K562 (cell line): ENCODE results near the gene FAM187B. TPM values are rescaled to one million over a fixed set of nuclear protein-coding genes. Genes with fewer than 3 reads are reported as not detected.

Experiments used
- ATAC-seq: fragments of 200-7000 bp; cut with Tn5 transposase; 3 replicates; pipeline ENCODE4 v1.9.1; 2020; ENCODE audit warnings: moderate library complexity
- BruUV-seq: library from RNA; stranded (reverse); fragments of 400-500 nt; replicated peaks from 2 replicates; lab custom pipeline; 2021; lab: Mats Ljungman, UMichigan
- CTCF ChIA-PET: fragments of 300-600 bp; formaldehyde crosslinking; extraction: SDS; loops from one replicate; lab custom pipeline; 2021; ENCODE audit warnings: low intra/inter-chr PET ratio; lab: Yijun Ruan, JAX
- POLR2A ChIA-PET: fragments of 300-600, 350-650 bp; sonication (Branson Sonifier 250); formaldehyde crosslinking; extraction: SDS; loops from one replicate; lab custom pipeline; 2021; ENCODE audit warnings: antibody characterized with exemption, inconsistent platforms; lab: Yijun Ruan, JAX
- DNase-seq, 4 experiments: peaks; one replicate each; pipeline versions ENCODE4 v3.0.0 to v3.0.0-alpha.2; 2011 to 2018; ENCODE audit warnings: low spot score in 3 of 4, mixed read lengths in 3 of 4; ENCODE audit errors: extremely low read depth in 1 of 4
- FAIRE-seq: peaks from 2 replicates; lab custom pipeline; 2011; peaks lifted over from hg19 to GRCh38; lab: Jason Lieb, UNC
- H2AFZ ChIP-seq: 2 replicates; pipeline ENCODE4 v1.6.0; 2011; ENCODE audit warnings: low read depth, low read length, control low read depth, inconsistent platforms
- H3K27ac ChIP-seq: fragments of 200-600 bp; 3 replicates; pipeline ENCODE4 v1.8.0; 2011; ENCODE audit warnings: low read depth, mild to moderate bottlenecking, control low read depth, inconsistent platforms, low read length, moderate library complexity, mixed read lengths; ENCODE audit errors: extremely low read depth
- H3K27me3 ChIP-seq, 2 experiments: fragments of 300-600 bp in 1 of 2; 2 replicates in 1 of 2; 3 replicates in 1 of 2; pipeline versions ENCODE4 v1.6.0 to v1.8.0; 2011; ENCODE audit warnings: inconsistent platforms in 2 of 2, low read length in 2 of 2, mild to moderate bottlenecking in 1 of 2, mixed read lengths in 1 of 2, moderate library complexity in 1 of 2; ENCODE audit not compliant: control insufficient read depth in 2 of 2, insufficient read depth in 2 of 2
- H3K36me3 ChIP-seq: fragments of 300-600 bp; 3 replicates; pipeline ENCODE4 v1.8.0; 2011; ENCODE audit warnings: mild to moderate bottlenecking, low read length, inconsistent platforms; ENCODE audit not compliant: control insufficient read depth, insufficient read depth
- H3K4me1 ChIP-seq, 2 experiments: fragments of 200-600 bp in 1 of 2; replicated peaks in 1 of 2; 2 replicates in 1 of 2; 3 replicates in 1 of 2; pipeline versions ENCODE4 v1.5.1 to v1.8.0; 2011; ENCODE audit warnings: inconsistent platforms in 2 of 2, low read length in 2 of 2, mild to moderate bottlenecking in 1 of 2, mixed read lengths in 1 of 2, moderate library complexity in 1 of 2; ENCODE audit not compliant: control insufficient read depth in 2 of 2, insufficient read depth in 2 of 2
- H3K4me2 ChIP-seq: 2 replicates; pipeline ENCODE4 v1.6.1; 2011; ENCODE audit warnings: low read length, control low read depth, inconsistent platforms, mixed read lengths; ENCODE audit not compliant: insufficient read depth
- H3K4me3 ChIP-seq: fragments of 200-600 bp; sonication (generic), shearing (Covaris generic); 2 replicates; pipeline ENCODE4 v1.5.1; 2016; ENCODE audit warnings: control low read depth, inconsistent platforms
- H3K79me2 ChIP-seq: fragments of 200-600 bp; 3 replicates; pipeline ENCODE4 v1.8.0; 2011; ENCODE audit warnings: low read length, inconsistent platforms; ENCODE audit not compliant: control insufficient read depth, insufficient read depth
- H3K9ac ChIP-seq, 2 experiments: 2 replicates each; pipeline versions ENCODE4 v1.6.0 to v1.6.1; 2011; ENCODE audit warnings: low read depth in 2 of 2, low read length in 2 of 2, control low read depth in 1 of 2, inconsistent platforms in 1 of 2, mild to moderate bottlenecking in 1 of 2, mixed read lengths in 1 of 2; ENCODE audit not compliant: insufficient read depth in 1 of 2
- H3K9me1 ChIP-seq: one replicate; pipeline ENCODE4 v1.6.0; 2011; ENCODE audit warnings: inconsistent platforms, mild to moderate bottlenecking, low read length, moderate library complexity; ENCODE audit not compliant: control insufficient read depth, insufficient read depth
- H3K9me3 ChIP-seq: replicated peaks from 2 replicates; pipeline ENCODE4 v1.5.1; 2011; ENCODE audit warnings: low read depth, low read length, inconsistent platforms; ENCODE audit not compliant: control insufficient read depth, insufficient read depth
- H4K20me1 ChIP-seq: replicated peaks from 2 replicates; pipeline ENCODE4 v1.6.1; 2011; ENCODE audit warnings: low read length, inconsistent platforms, mixed read lengths; ENCODE audit not compliant: control insufficient read depth, insufficient read depth
- CEBPB ChIP-seq: fragments of 450-650 bp; IDR thresholded peaks from 2 replicates; pipeline ENCODE4 v1.6.1; 2016; ENCODE audit warnings: missing genetic modification characterization, missing compliant biosample characterization
- CHD4 ChIP-seq: fragments of 200-600 bp; sonication (generic); IDR thresholded peaks from 3 replicates; pipeline ENCODE4 v1.6.1; 2012; ENCODE audit warnings: low read depth, mild to moderate bottlenecking, mixed read lengths, low read length, inconsistent platforms; ENCODE audit not compliant: insufficient read depth, insufficient replicate concordance, poor library complexity, severe bottlenecking
- HLTF ChIP-seq: fragments of 450-650 bp; IDR thresholded peaks from 2 replicates; pipeline ENCODE4 v1.6.1; 2016
- MCM3 ChIP-seq: fragments of 450-650 bp; IDR thresholded peaks from 2 replicates; pipeline ENCODE4 v1.6.1; 2016
- MEIS2 ChIP-seq: fragments of 450-650 bp; IDR thresholded peaks from 2 replicates; pipeline ENCODE4 v1.6.1; 2014; ENCODE audit warnings: mild to moderate bottlenecking; ENCODE audit not compliant: partially characterized antibody
- NR2C2 ChIP-seq, 2 experiments: fragments of 200-800 bp in 1 of 2; sonication (Bioruptor generic) in 1 of 2; sonication (generic) in 1 of 2; formaldehyde crosslinking in 1 of 2; IDR thresholded peaks; 2 replicates each; pipeline versions ENCODE4 v1.6.1 to v1.8.0; 2016 to 2022; ENCODE audit warnings: mild to moderate bottlenecking in 1 of 2, missing compliant biosample characterization in 1 of 2, missing genetic modification characterization in 1 of 2, missing genetic modification reagents in 1 of 2
- PHB2 ChIP-seq: fragments of 450-650 bp; IDR thresholded peaks from 2 replicates; pipeline ENCODE4 v1.6.1; 2017; ENCODE audit warnings: low read depth
- ZNF184 ChIP-seq: sonication (generic); formaldehyde crosslinking; IDR thresholded peaks from 2 replicates; pipeline ENCODE4 v1.5.0; 2020; ENCODE audit warnings: missing genetic modification reagents
- WGBS: fragments of 100-300 bp; shearing (Covaris generic); methylation state at CpG from one replicate; pipeline ENCODE4 v1.1.6; 2016; ENCODE audit warnings: low coverage, mixed read lengths; ENCODE audit not compliant: insufficient coverage; ENCODE audit errors: missing lambda C conversion rate; 5-methylcytosine and 5-hydroxymethylcytosine counted together
- in situ Hi-C: fragments of 300-500 bp; cut with MboI; formaldehyde crosslinking; loops from 4 replicates; pipeline ENCODE4 v1.15.0; 2018; ENCODE audit warnings: inconsistent platforms, mixed read lengths
- intact Hi-C: fragments of 100-400 bp; cut with micrococcal nuclease; formaldehyde crosslinking; loops from 2 replicates; pipeline ENCODE4 v1.14.2; 2022
- polyA plus RNA-seq, 8 experiments: library from polyadenylated mRNA; depleted of rRNA in 4 of 8; stranded (reverse) in 5 of 8; unstranded in 3 of 8; fragments of >200 nt; fragmentation: Nextera tagmentation in 2 of 8; fragmentation: Illumina TruSeq in 1 of 8; extraction: Ambion mirVana in 2 of 8; extraction: Trizol in 1 of 8; gene quantifications; 2 replicates each; pipeline versions ENCODE4 v1.2.1 to v1.2.3, GENCODE V29; 2011 to 2014; ENCODE audit warnings: inconsistent platforms in 1 of 8, missing spikeins in 1 of 8
- total RNA-seq, 7 experiments: library from RNA; depleted of rRNA in 6 of 7; stranded (reverse); fragments of >200 nt in 6 of 7; fragmentation: Illumina TruSeq in 2 of 7; extraction: Trizol in 2 of 7; gene quantifications; 2 replicates each; pipeline versions ENCODE4 v1.2.1 to v1.2.3, GENCODE V29; 2011 to 2021; ENCODE audit warnings: low replicate concordance in 1 of 7
- TF ChIP-seq, protein P1 (sequence below): fragments of 450-650 bp; IDR thresholded peaks from 2 replicates; pipeline ENCODE4 v1.6.1; 2016; ENCODE audit warnings: low read depth, mild to moderate bottlenecking, moderate library complexity
- TF ChIP-seq, protein P2 (sequence below): fragments of 450-650 bp; IDR thresholded peaks from 2 replicates; pipeline ENCODE4 v1.7.1; 2018; ENCODE audit warnings: mild to moderate bottlenecking, low read depth; ENCODE audit not compliant: partially characterized antibody
- TF ChIP-seq, protein P3 (sequence below): sonication (generic); formaldehyde crosslinking; IDR thresholded peaks from 2 replicates; pipeline ENCODE4 v1.8.0; 2022; ENCODE audit warnings: missing genetic modification reagents, mild to moderate bottlenecking, borderline replicate concordance

The FAM187B gene
- total and polyA plus RNA-seq, 9 of the 15 experiments (the other 6 are each of a cell fraction or from before 2014, with no cell fraction given): 0.04 to 0.09 TPM; not detected in 7

DNA sequence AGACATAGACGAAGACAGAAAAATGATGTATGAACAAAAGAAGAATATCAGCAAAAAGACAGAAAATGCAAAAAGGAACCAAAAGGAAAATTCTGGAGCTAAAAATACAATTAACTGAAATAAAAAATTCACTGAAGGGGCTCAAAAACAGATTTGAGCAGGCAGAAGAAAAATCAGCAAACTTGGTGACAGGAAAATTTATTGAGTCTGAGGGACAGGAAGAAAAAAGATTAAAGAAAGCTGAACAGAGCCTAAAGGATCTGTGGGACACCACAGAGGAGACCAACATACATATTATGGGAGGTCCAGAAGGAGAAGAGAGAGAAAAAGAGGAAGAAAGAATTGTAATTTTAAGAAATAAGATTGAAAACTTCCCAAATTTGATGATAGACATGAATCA is 12.9 kb upstream of the FAM187B start:
- Histone ChIP-seq H3K9me1 (no peaks in the 10 kb centered on the region), H3K4me3 (no peak overlapping the region), H4K20me1 (no peaks in the 10 kb centered on the region), H3K79me2 (no peaks in the 10 kb centered on the region), H3K9ac (no peak overlapping the region), H3K27ac (no peak overlapping the region), H3K36me3 (no peaks in the 10 kb centered on the region), H2AFZ (no peak overlapping the region), H3K4me1 (no peaks in the 10 kb centered on the region), H3K4me2 (no peak overlapping the region), H3K27me3 (no peaks in the 10 kb centered on the region), H3K9me3 (no peaks in the 10 kb centered on the region; the same call in 1 of the 2 replicates)
- in situ Hi-C loops (no loop called here), intact Hi-C loops (no loop called here)
- ATAC-seq (no peak), FAIRE-seq (no peak), DNase-seq (no peak)
- BruUV-seq: no TSS peak
- POLR2A ChIA-PET: no interaction called here
- WGBS: 23% methylated on average over 1 of the region's 1 CpG
- CTCF ChIA-PET: no interaction called here
- TF ChIP-seq HLTF: peak; percentile 47; the same call in 1 of the 2 replicates
- no peak for TF ChIP-seq MCM3
- no peak for TF ChIP-seq PHB2
- TF ChIP-seq, protein P1, sequence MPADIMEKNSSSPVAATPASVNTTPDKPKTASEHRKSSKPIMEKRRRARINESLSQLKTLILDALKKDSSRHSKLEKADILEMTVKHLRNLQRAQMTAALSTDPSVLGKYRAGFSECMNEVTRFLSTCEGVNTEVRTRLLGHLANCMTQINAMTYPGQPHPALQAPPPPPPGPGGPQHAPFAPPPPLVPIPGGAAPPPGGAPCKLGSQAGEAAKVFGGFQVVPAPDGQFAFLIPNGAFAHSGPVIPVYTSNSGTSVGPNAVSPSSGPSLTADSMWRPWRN: no peak
- TF ChIP-seq CEBPB (tag): no peak
- no peak for TF ChIP-seq CHD4
- TF ChIP-seq, protein P2, sequence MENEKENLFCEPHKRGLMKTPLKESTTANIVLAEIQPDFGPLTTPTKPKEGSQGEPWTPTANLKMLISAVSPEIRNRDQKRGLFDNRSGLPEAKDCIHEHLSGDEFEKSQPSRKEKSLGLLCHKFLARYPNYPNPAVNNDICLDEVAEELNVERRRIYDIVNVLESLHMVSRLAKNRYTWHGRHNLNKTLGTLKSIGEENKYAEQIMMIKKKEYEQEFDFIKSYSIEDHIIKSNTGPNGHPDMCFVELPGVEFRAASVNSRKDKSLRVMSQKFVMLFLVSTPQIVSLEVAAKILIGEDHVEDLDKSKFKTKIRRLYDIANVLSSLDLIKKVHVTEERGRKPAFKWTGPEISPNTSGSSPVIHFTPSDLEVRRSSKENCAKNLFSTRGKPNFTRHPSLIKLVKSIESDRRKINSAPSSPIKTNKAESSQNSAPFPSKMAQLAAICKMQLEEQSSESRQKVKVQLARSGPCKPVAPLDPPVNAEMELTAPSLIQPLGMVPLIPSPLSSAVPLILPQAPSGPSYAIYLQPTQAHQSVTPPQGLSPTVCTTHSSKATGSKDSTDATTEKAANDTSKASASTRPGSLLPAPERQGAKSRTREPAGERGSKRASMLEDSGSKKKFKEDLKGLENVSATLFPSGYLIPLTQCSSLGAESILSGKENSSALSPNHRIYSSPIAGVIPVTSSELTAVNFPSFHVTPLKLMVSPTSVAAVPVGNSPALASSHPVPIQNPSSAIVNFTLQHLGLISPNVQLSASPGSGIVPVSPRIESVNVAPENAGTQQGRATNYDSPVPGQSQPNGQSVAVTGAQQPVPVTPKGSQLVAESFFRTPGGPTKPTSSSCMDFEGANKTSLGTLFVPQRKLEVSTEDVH: no peak
- TF ChIP-seq, protein P3, sequence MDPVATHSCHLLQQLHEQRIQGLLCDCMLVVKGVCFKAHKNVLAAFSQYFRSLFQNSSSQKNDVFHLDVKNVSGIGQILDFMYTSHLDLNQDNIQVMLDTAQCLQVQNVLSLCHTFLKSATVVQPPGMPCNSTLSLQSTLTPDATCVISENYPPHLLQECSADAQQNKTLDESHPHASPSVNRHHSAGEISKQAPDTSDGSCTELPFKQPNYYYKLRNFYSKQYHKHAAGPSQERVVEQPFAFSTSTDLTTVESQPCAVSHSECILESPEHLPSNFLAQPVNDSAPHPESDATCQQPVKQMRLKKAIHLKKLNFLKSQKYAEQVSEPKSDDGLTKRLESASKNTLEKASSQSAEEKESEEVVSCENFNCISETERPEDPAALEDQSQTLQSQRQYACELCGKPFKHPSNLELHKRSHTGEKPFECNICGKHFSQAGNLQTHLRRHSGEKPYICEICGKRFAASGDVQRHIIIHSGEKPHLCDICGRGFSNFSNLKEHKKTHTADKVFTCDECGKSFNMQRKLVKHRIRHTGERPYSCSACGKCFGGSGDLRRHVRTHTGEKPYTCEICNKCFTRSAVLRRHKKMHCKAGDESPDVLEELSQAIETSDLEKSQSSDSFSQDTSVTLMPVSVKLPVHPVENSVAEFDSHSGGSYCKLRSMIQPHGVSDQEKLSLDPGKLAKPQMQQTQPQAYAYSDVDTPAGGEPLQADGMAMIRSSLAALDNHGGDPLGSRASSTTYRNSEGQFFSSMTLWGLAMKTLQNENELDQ: no peak
- no peak for TF ChIP-seq NR2C2 (CRISPR knock-in tag; IDR thresholded peaks at IDR 0.05)
- TF ChIP-seq NR2C2 (tag; IDR thresholded peaks at IDR 0.05): no peak
- TF ChIP-seq ZNF184 (CRISPR knock-in tag): no peak
- TF ChIP-seq MEIS2: peak; percentile 7
